ENCODE measurements around the gene LHFPL5.

- TF ChIP-seq CTCF (conservative IDR thresholded peaks at IDR 0.05; ENCODE audit: low read length), result no peak
- TF ChIP-seq EZH2phosphoT487 (IDR thresholded peaks at IDR 0.05; ENCODE audit: borderline replicate concordance, low read depth, low read length), result no peak
Observed at GRCh38 chr6:35786810-35787209, 18.3 kb upstream of the LHFPL5 start.

Measured in OCI-LY7 (cell line).